ENCODE data around the gene PPFIBP2.

The PPFIBP2 gene

GRCh38 chr11:7513234-7514098 lies at the start of gene PPFIBP2:
TSS of gene PPFIBP2 (plus strand) at chr11:7513999. CDS start at chr11:7549476, 35,477 bp downstream.
- FAIRE-seq, result no peak
- DNase-seq (ENCODE audit: insufficient read length, low spot score), result peak; percentile 52
- TF ChIP-seq POLR2A (IDR thresholded peaks at IDR 0.05; ENCODE audit: low read depth, low read length), result no peak

DNA sequence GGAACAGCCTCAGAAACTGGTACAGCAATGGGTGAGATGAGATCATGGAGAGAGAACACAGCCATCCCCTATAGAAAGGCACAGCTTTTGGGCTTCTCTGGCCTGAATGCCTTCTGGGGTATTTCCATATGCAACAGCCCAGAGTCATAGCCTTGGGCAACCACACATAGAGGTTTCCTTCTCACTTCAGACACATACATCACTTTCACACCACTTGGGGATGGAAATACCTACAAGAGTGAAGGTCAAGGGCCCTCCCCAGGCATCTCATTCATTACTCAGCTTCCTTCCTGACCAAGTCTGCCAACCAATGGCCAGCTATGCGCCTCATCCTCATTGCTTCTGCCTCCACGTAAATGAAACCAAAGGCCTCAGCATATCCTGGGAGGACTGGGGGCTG lies 46.1 kb upstream of the PPFIBP2 start:
- no peak for DNase-seq (ENCODE audit: insufficient read length, low spot score)
- no peak for FAIRE-seq
- TF ChIP-seq POLR2A (IDR thresholded peaks at IDR 0.05; ENCODE audit: low read depth, low read length), result no peak

DNA sequence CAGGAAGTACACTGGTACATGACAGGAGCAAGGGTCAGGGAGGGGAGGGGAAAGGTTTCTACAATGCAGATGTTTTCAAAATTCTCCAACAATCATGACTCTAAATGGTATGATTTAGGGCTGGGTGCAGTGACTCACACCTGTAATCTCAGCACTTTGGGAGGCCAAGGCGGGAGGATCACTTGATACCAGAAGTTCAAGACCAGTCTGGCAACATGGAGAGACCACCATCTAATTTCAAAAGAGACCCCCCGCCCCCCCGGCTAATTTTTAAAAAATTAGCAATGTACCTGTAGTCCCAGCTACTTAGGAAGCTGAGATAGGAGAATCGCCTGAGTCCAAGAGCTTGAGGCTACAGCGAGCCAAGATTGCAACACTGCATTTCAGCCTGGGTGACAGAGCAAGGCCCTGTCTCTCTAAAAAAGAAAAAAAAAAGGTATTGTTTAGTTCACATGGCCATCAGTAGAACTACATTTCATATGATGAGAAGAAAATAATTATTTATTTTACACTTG lies 44.4 kb upstream of the PPFIBP2 start:
- no peak for FAIRE-seq
- no peak for DNase-seq (ENCODE audit: insufficient read length, low spot score)
- no peak for TF ChIP-seq POLR2A (IDR thresholded peaks at IDR 0.05; ENCODE audit: low read depth, low read length)

DNA sequence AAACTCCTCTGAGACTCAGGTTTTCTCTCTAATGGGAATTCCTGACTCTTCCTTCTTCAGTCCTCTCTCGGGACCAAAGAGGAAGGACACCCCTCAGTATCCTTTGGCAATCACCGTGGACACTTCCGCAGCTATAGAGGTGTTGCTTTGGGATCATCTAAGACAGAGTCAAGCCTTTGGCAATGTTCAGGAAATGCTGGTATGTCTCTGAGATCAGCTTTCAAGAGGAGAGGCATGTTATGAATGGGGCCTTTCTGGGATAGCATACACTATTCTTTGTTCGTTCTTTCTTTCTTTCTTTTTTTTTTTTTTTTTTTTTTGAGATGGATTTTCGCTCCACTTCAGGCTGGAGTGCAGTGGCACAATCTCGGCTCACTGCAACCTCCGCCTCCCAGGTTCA lies 42.7 kb upstream of the PPFIBP2 start:
- DNase-seq (ENCODE audit: insufficient read length, low spot score) (no peak), FAIRE-seq (no peak)
- no peak for TF ChIP-seq POLR2A (IDR thresholded peaks at IDR 0.05; ENCODE audit: low read depth, low read length)

GRCh38 chr11:7473717-7474116 lies 40.1 kb upstream of the PPFIBP2 start:
- FAIRE-seq (no peak), DNase-seq (ENCODE audit: insufficient read length, low spot score) (no peak)
- TF ChIP-seq POLR2A (IDR thresholded peaks at IDR 0.05; ENCODE audit: low read depth, low read length), result no peak

DNA sequence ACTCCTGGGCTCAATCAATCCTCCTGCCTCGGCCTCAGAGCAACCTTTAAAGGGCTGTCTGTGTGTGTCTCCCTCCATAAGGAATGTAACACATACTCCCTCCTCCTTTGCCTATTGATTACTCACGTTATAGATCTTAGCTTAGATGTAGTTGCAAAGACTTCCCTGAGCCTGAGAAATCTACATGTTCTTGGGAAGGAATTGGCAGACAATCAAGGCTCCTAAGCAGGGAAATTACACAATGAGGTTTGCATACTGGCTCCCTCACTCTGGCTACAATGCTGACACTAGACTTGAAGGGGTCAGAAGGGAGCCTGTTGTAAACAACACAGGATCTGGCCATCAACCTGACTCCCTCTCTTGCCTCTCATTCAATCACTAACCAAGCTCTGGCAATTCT lies 33.7 kb upstream of the PPFIBP2 start:
- DNase-seq (ENCODE audit: insufficient read length, low spot score) (no peak), FAIRE-seq (no peak)
- TF ChIP-seq POLR2A (IDR thresholded peaks at IDR 0.05; ENCODE audit: low read depth, low read length), result no peak

DNA sequence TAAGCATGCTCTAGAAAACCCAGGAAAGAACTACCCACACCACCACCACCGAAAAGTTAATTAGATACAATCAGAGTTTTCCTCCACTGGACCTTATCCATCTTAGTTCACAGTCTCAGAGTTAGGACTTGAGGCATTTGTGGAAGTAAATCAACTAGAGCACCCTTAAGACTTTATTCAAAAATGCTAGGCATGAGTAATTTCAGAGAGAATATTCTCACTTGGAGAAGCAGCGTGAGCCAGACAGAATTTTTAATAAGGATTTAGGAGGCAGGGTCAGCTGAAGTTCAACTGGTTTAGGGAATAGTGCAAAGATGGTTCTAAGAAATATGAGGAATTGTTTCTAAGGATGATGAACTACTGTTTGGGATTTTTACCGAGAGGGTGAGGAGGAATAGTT lies 29.7 kb upstream of the PPFIBP2 start:
- TF ChIP-seq POLR2A (IDR thresholded peaks at IDR 0.05; ENCODE audit: low read depth, low read length), result no peak
- FAIRE-seq (no peak), DNase-seq (ENCODE audit: insufficient read length, low spot score) (no peak)

DNA sequence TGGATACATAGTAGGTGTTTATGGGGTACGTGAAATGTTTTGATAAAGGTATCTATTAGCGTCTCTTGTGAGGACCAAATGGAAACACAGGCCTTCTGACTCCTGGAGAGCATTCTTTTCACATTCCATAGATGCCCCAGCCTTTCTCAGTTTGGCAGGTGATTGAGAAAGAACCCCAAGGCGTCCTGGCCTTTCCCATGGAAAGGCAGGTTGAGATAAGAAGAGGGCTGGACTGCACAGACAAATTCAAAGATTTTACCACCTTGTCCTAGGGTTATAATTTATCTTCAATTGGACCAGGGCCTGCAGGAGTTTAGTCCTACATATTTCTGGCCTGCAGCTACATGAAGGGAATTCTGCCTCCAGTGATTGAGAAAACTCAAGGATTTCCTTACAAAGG lies 29.2 kb upstream of the PPFIBP2 start:
- no peak for TF ChIP-seq POLR2A (IDR thresholded peaks at IDR 0.05; ENCODE audit: low read depth, low read length)
- DNase-seq (ENCODE audit: insufficient read length, low spot score) (no peak), FAIRE-seq (no peak)

DNA sequence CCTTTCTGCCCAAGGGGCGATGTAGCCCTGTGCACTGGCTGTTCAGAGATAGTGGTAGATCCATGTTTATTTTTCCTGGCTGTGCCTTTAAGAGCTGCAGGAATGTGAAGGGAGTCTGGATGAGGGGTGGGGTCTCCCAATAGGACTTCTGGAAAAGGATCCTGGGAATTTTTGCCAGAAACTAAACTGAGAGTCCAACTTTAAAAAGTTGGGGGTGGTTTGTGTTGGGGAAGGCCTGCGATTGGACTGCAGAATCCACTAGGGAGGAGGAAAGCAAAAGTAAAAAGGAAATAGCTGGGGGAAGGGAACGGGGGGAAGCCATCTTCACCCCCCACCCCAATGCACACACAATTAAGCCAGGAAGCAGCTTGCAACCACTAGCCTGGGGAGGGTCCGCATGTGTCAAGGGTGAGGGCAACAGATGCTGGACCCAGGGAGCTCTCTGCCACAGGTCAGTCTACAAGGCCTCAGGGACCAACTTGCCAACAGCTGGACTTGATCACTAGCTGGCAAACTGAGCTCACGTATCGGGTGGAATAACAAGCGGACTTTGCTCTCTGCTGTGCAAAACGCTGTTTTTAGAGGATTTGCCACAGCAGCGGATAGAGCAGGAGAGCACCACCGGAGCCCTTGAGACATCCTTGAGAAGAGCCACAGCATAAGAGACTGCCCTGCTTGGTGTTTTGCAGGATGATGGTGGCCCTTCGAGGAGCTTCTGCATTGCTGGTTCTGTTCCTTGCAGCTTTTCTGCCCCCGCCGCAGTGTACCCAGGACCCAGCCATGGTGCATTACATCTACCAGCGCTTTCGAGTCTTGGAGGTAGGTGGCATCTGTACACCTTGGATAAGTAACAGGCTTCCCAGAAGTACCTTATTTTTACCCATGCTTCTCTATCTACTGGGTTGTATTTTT lies 28.4 kb upstream of the PPFIBP2 start, which contains the start of gene OLFML1:
Gene OLFML1, plus strand, starts transcription at position 321 of the 912 bp plus-strand sequence. Its CDS starts 370 bp downstream, at position 691.
- DNase-seq (ENCODE audit: insufficient read length, low spot score), result no peak
- TF ChIP-seq POLR2A (IDR thresholded peaks at IDR 0.05; ENCODE audit: low read depth, low read length), result no peak
- no peak for FAIRE-seq

DNA sequence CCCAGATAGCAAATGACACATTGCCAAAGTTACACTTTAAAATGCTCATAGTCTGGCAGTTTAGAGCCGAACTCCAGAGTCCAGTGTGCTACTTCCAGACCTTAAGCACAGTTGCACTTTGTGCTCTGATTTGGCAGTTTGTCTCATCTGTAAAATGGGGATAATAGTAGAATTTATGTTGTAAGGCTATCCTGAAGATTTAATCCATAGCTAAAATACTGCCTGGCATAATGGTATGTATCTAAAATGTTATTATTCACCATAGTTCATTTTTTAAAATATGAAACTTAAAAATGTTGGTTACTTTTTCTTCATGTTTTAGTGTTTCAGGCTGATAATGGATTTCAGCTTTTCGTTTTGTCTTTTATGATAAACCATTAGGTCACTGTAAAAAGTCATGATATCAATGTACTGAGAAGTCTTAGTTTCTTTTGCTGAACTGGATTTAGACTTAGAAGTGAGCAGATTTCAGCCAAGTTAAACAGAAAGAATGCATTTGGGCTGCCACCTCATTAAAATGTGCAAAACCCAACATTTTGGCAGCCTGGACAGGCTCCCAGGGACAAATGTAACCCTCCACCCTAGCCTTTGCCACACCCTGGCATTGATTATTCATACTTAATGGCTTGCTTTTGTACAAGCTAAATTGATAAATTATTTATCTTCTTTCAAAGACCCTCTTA lies 27.6 kb upstream of the PPFIBP2 start:
- no peak for TF ChIP-seq POLR2A (IDR thresholded peaks at IDR 0.05; ENCODE audit: low read depth, low read length)
- no peak for DNase-seq (ENCODE audit: insufficient read length, low spot score)
- FAIRE-seq, result no peak

- no peak for TF ChIP-seq POLR2A (IDR thresholded peaks at IDR 0.05; ENCODE audit: low read depth, low read length)
- FAIRE-seq, result no peak
- no peak for DNase-seq (ENCODE audit: insufficient read length, low spot score)
Measured at GRCh38 chr11:7486781-7487140, 27.0 kb upstream of the PPFIBP2 start.

GRCh38 chr11:7487360-7487759 lies 26.4 kb upstream of the PPFIBP2 start:
- no peak for DNase-seq (ENCODE audit: insufficient read length, low spot score)
- FAIRE-seq, result no peak
- TF ChIP-seq POLR2A (IDR thresholded peaks at IDR 0.05; ENCODE audit: low read depth, low read length), result no peak

GRCh38 chr11:7488681-7489080 lies 25.1 kb upstream of the PPFIBP2 start:
- no peak for DNase-seq (ENCODE audit: insufficient read length, low spot score)
- FAIRE-seq, result no peak
- TF ChIP-seq POLR2A (IDR thresholded peaks at IDR 0.05; ENCODE audit: low read depth, low read length), result no peak

DNA sequence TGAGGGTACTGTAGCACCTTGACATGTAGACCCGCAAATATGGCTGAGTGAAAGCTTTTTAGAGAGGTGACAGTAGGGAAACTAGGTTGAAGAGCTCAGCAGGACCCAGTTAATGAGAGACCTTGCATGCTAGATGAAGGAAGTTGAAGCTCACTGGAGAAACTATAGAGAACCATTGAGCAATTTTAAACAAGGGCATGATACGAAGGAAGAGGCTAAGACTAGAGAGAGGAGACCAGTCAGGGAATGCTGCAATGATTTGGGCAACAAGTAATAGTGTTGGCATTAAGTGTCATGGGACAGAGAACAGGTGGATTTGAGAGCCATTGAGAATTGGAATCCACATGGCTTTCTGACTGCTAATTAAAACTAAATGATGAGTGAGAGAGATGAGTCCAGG lies 24.4 kb upstream of the PPFIBP2 start:
- FAIRE-seq (no peak), DNase-seq (ENCODE audit: insufficient read length, low spot score) (no peak)
- no peak for TF ChIP-seq POLR2A (IDR thresholded peaks at IDR 0.05; ENCODE audit: low read depth, low read length)
